ENCODE measurements around the gene KDM4B.

Gene KDM4B

DNA sequence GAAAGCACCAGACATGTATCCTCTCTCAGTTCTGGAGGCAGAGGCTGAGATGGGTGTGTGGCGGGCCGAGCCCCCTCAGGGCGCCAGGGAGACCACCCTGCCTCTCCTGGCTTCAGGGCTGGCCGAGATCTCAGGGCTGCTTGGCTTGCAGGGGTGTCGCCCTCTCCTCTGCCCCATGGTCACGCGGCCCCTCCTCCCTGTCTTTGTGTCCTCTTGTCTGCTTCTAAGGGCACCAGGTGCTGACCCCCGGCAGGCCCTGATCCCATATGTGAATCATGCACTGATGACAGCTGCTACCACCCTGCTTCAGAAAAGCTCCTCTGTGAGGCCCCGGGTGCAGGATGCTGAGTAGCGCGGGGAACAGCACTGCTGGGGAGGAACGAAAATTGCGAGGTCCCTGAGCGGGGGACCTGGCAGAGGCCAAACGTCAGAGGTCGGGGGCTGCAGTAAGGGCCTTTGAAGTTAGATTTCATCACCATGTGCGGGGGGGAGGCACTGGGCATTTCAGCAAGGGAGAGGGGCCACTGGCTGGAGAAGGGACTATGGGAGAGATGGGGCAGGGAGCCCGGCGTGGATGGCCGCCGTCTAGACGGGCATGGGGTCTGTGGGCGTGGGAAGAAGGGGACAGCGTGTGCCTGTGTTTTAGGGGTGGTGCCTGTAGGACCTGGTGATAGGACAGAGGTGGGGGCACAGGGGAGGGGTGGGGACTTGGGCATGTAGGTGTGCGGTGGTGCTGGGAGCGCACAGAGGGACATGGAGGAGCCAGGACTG is 125.2 kb downstream of the KDM4B start:
- DNase-seq: no peak

DNA sequence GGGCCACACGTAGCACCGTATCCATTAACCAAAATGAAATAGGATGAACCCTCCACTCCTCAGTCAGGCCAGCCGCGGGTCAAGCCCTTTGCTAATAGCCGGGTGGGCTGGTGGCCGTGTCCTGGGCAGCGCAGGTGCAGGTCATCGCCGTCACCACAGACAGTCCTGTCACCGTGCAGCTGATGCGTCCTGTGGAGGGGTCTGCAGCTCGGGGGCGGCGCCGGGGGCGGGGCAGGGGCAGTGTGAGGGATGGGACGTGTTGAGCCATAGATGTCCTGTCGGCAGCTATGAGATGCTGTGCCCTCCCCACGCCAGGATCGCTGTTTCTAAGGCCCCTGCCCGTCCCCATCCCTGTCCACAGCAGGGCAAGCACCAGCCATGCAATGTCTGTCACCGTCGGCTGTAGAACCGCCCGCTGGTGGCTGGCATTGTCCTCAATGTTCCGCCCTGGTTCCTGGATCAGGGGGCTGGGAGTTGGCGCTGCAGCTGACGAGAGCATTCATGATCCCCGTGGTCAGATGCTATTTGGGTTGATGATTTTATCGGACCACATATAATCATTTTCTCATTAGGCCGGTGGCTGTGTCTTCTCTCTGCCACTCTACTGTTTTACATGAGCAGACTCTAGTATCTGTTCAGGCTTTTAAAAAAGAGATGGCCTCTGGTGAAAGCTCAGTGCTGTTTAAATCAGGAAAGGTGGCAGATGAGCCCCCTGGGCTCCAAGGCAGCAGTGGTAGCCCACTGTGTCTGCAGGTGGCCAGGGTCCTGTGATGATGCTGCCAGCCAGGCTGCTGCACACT is 126.1 kb downstream of the KDM4B start:
- DNase-seq: no peak

GRCh38 chr19:5095568-5095850 is 126.6 kb downstream of the KDM4B start:
- DNase-seq: no peak

- DNase-seq: no peak
Observed at GRCh38 chr19:5096536-5096935, 127.6 kb downstream of the KDM4B start.

GRCh38 chr19:5097331-5097930 is 128.5 kb downstream of the KDM4B start:
- DNase-seq: no peak

- DNase-seq: no peak
Observed at GRCh38 chr19:5097959-5098623, 129.2 kb downstream of the KDM4B start.

- DNase-seq: no peak
Observed at GRCh38 chr19:5098646-5099045, 129.7 kb downstream of the KDM4B start.

- no peak for DNase-seq
Observed at GRCh38 chr19:5099701-5100221, 130.8 kb downstream of the KDM4B start.

DNA sequence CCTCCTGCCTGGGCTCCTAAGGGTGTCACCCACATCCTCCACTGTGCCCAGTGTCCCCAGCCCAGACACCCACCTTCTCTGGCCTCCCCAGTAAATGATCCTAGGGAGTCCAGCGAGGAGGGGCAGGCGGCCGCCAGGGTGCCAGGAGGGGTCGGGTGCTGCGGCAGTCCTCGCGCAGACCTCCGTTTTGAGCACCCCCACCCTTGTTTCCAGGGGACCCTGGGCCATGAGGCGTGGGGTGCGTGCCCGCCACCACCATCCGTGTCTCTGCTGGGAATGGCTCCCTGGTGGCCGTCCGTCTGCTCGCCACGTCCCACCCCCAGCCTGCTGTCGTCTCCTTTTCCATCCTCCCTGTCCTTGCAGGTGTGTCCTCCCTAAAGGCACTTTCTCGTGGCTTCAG is 133.0 kb downstream of the KDM4B start:
- DNase-seq: no peak

DNA sequence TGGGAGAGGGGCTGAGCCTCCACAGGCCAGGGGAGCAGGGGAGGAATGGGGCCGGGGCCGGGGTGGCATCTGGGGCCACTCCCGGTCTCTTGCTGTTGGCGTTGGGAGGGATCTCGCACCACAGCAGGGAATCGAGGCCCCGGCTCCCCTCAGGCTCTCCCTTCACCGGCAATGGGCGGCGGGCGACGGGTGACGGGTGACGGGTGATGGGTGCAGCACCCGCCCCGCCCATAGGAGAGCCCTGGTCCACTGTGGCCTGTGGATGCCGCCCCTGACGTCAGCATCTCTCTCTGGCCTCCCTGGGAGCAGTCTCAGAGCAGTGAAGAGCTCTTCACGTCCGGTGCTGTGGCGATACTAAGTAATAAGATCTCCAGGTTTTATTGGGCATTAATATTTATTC is 133.6 kb downstream of the KDM4B start:
- DNase-seq: no peak

DNA sequence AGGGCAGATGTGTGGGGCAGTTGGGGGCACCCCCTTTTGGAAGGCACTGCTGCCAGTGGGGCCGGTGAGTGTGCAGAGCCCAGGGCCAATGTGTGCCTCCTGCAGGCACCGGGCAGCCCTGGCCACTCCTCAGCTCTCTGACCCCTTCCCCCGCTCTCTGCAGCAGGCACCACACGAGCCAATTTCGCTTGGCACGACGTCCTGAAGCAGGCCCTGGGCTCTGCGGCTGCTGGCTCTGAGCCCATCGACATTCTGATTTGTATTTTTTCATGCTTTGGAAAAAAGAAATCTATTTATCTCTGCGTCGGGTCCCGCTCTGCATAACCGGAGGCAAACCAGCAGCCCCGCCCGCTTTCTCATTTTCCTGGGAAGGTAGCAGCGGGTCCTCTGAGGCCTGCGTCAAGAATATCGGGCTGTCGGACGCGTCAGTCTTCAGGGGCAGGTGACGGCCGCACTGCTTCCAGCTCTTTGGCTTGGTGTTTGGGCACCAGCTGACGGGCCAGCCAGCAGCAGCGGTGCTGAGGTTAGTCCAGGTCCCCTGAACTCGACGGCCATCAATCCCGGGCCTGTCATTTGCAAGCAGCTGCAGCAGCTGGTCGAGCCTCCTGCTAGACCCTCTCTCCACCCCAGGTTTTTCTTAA is 134.3 kb downstream of the KDM4B start:
- DNase-seq: no peak

- no peak for DNase-seq
Observed at GRCh38 chr19:5103812-5104410, 135.0 kb downstream of the KDM4B start.

DNA sequence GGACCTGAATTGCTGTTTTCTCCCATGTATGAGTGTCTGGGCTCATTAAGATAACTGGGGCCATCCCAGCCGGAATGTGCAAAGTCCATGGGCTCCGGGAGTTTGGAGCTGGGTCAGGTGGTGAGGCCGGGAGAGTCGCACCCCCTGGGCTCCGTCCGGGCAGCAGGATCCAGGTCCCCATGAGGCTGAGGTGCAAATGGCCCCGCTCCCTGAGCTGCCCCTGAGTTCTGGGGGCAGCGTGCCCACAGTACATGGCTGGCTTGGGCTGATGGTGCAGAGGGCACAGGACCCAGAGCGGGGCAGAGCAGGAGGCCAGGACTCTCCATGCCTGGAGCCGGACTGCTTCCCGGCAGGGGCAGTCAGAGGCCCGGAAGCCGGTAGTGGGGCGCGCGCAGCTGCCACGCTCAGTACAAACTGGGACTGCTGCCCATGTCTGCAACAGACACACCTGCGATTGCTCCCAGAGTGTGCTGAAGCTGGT is 136.0 kb downstream of the KDM4B start:
- DNase-seq: no peak

DNA sequence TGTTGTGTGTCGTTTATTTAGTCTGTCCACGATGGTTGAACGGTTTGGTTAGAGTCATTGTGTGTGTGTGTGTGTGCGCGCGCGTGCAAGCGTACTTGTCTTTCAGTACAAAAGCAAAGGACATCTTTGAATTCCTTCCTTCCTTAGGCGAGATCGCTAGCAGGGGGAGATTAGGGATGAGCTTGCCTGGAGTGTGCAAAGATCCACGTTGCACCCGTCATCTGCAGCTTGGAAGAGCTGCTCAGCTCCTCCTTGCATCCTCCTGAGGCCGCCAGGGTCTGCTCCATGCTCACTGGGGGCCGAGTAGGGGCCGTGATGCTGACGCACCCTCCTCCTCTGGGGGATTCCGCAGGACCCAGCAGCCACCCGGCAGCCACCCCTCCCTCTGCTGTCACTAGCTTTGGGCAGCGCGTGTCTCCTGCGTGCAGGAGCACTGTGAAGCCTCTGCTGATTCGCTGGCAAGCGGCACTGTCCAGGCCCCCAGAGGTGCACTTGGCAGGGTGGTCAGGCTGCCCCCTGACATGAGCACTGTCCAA is 137.3 kb downstream of the KDM4B start:
- no peak for DNase-seq

DNA sequence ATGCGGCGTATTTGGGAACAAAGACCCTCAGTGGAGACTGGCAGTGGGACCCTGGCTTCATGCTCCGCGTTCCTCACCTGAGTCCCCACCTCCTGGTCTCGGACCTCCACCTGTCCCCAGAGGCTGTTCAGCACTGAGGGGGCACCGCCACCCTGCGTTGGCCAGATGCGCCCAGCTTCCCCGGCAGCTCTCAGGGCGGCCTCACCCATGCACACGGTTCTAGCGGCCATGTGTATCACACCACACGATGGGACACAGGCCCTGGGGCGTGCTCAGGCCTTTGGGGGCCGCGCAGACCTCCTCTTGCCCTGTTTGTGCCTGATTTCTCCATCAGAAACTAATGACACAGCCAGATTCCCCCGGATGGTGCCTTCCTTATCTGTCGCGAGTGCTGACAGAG is 138.1 kb downstream of the KDM4B start:
- DNase-seq: no peak

DNA sequence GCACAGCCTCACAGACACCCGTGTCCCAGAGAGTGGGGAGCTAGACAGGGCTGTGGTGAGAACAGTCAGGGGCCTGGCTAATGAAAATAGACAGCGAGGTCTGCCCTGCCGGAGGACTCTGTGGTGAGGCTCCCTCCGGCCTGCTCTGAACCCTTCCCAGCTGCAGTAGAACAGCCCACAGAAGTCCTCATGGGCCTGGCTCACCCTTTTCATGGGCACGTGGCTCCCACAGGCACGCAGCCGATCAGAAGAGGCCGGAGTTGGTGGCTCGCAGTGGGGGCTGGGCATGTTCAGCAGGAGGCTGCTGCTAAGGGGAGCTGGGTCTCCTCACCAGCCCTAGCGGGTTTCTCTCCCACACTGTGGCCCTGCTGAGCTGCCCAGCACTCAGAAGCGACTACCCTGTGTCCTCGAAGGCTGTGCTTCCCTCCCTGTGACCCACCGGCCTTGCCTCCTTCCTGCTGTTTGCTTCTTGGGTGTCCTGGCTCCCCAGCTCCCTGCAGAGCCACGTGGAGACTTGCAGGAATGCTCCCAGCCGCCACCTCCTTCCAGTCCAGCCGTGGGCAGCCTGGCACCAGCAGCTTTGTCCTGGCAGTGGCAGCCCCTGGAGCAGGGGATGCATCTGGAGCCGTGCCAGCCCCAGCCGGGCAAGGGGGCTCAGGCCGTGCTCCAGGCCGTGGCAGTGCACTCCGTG is 138.7 kb downstream of the KDM4B start:
- no peak for DNase-seq

- DNase-seq: no peak
Observed at GRCh38 chr19:5108123-5108596, 139.2 kb downstream of the KDM4B start.

DNA sequence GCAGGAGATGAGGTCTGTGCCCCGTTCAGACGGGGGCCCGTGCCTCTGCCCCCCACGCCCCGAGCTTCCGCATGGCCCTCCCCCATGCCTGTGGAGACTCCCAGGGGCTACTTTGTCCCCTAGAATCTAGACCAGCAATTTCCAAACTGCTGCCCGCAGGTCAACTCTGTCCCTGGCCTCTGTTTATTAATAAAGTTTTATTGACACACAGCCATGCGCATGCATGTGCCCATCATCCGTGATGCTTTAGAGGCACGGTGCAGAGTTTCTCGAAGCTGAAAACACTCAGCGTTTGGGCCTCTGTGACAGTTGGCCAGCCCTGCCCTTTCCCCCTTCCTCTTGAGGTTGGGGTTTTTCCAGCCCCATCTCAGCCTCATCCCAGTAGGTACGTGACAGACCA is 140.0 kb downstream of the KDM4B start:
- DNase-seq: no peak

GRCh38 chr19:5109560-5109959 is 140.6 kb downstream of the KDM4B start:
- DNase-seq: no peak

DNA sequence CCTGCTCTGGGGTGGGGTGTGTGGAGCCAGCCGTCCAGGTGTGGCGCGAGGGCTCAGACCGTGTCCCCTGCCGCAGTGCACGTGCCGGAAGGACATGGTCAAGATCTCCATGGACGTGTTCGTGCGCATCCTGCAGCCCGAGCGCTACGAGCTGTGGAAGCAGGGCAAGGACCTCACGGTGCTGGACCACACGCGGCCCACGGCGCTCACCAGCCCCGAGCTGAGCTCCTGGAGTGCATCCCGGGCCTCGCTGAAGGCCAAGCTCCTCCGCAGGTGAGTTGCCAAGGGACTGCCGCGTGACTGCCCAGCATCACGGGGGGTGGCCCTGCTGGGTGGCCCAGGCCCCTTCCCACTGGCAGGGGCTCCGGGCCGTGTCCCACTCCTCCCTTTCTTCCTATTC is 141.6 kb downstream of the KDM4B start:
- DNase-seq: no peak

GRCh38 chr19:5111051-5111450 is 142.1 kb downstream of the KDM4B start:
- no peak for DNase-seq

All from T-helper 2 cell (primary cell).